CD4-positive, alpha-beta memory T cell (primary cell): ENCODE measurements around the gene USP47. TPM values are rescaled to one million over a fixed set of nuclear protein-coding genes. Genes with fewer than 3 reads are reported as not detected.

Experiments
- CTCF ChIA-PET: fragments of 350-600 bp; sonication (Branson Sonifier 250); formaldehyde crosslinking; loops from one replicate; lab custom pipeline; 2021; ENCODE audit warnings: inconsistent platforms; ENCODE audit not compliant: partially characterized antibody; lab: Charles Lee
- POLR2A ChIA-PET: fragments of 350-600 bp; sonication (Branson Sonifier 250); formaldehyde crosslinking; loops from one replicate; lab custom pipeline; 2021; ENCODE audit not compliant: partially characterized antibody; lab: Charles Lee
- DNase-seq, 5 donors: peaks; one replicate each; pipeline versions ENCODE4 v3.0.0 to v3.0.0-alpha.2; 2020 to 2022; ENCODE audit warnings: mixed read lengths in 1 of 5
- H3K27ac ChIP-seq: one replicate; pipeline ENCODE4 v1.7.0; 2013; ENCODE audit warnings: low read depth, low read length
- H3K27me3 ChIP-seq: 2 replicates; pipeline ENCODE4 v1.7.0; 2013; ENCODE audit warnings: mild to moderate bottlenecking, low read length, moderate library complexity; ENCODE audit not compliant: insufficient read depth
- H3K36me3 ChIP-seq: 2 replicates; pipeline ENCODE4 v1.7.0; 2013; ENCODE audit warnings: mild to moderate bottlenecking, low read length, moderate library complexity; ENCODE audit not compliant: insufficient read depth
- H3K4me1 ChIP-seq: 2 replicates; pipeline ENCODE4 v1.7.0; 2013; ENCODE audit warnings: mild to moderate bottlenecking, low read length, moderate library complexity; ENCODE audit not compliant: insufficient read depth
- H3K4me3 ChIP-seq, 2 donors: one replicate each; pipeline ENCODE4 v1.7.0; 2013; ENCODE audit warnings: low read length in 2 of 2, mild to moderate bottlenecking in 1 of 2
- H3K9me3 ChIP-seq, 2 donors: one replicate each; pipeline ENCODE4 v1.7.0; 2013; ENCODE audit warnings: low read length in 2 of 2, control low read depth in 1 of 2; ENCODE audit not compliant: control insufficient read depth in 1 of 2
- H3K27ac Mint-ChIP-seq, 7 donors: one replicate each; pipeline ENCODE4 v1.8.0; 2020 to 2021; ENCODE audit warnings: mixed read lengths in 7 of 7, mild to moderate bottlenecking in 6 of 7, inconsistent platforms in 3 of 7, moderate library complexity in 3 of 7
- H3K27me3 Mint-ChIP-seq, 2 donors: one replicate each; pipeline ENCODE4 v1.8.0; 2020 to 2021; ENCODE audit warnings: mixed read lengths in 2 of 2
- H3K36me3 Mint-ChIP-seq, 2 donors: one replicate each; pipeline ENCODE4 v1.8.0; 2020 to 2021; ENCODE audit warnings: mixed read lengths in 2 of 2, inconsistent platforms in 1 of 2, mild to moderate bottlenecking in 1 of 2
- H3K4me1 Mint-ChIP-seq, 4 donors: one replicate each; pipeline ENCODE4 v1.8.0; 2020 to 2021; ENCODE audit warnings: mixed read lengths in 4 of 4, mild to moderate bottlenecking in 1 of 4
- H3K4me3 Mint-ChIP-seq, 8 donors: one replicate each; pipeline ENCODE4 v1.8.0; 2020 to 2021; ENCODE audit warnings: mixed read lengths in 8 of 8, mild to moderate bottlenecking in 7 of 8, moderate library complexity in 6 of 8, inconsistent platforms in 3 of 8
- H3K9me3 Mint-ChIP-seq, 8 donors: one replicate each; pipeline ENCODE4 v1.8.0; 2020 to 2021; ENCODE audit warnings: mixed read lengths in 8 of 8, mild to moderate bottlenecking in 5 of 8, inconsistent platforms in 3 of 8, moderate library complexity in 1 of 8
- intact Hi-C: fragments of 100-400 bp; cut with micrococcal nuclease; formaldehyde crosslinking; loops from one replicate; pipeline ENCODE4 v1.15.1; 2023
- polyA plus RNA-seq, 2 donors: library from polyadenylated mRNA; unstranded; fragments of 300-500 nt; fragmentation: Illumina TruSeq; gene quantifications; one replicate each; pipeline ENCODE4 v1.2.3, GENCODE V29; 2021
- total RNA-seq, 2 experiments: library from RNA; stranded (reverse); gene quantifications; one replicate each; pipeline ENCODE4 v1.2.3, GENCODE V29; 2021

The USP47 gene
- total and polyA plus RNA-seq, 4 experiments from 2014 or later: 43.7 to 65.9 (median 56.9) TPM

DNA sequence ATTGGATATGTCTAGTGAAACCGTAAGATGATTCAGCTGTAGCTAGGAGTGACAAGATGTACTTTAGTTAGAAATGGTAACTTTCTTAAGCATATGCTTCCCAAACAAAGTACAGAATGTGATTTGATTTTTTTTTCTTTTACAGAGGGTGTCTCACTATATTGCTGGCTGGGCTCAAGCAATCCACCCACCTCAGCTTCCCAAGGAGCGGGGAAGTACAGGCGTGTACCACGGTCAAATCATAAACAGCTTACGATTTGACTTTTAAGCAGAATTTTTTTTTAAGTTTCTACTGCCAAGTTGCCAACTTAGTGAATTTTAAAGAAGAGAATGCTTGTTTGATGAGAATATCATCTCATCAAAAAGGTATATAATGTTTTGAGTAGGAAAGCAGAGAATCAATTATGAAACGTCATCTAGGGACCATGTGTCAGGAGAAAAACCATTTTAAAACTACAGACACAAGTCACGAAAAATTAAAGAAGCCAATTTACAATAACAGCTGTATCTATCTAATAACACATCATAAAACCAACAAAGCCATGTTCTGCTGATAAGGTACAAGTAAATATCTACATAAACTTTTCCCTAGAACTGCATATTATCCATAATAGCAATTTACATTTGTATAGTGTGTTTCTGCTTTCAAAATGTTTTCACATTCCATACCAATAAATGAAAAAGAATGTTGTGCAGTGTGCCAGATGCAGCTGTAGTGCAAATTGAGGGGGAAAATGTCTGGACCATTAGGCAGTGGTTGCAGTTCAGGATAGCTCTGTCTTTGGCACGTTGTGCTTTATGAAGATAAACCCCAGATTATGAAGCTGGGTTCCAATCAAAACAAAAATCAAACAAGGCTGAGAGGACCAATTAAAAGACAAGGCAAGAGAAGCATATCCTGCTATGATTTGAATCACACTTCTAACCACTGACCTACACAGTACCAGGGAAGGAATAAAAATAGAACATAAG is 33.7 kb upstream of the USP47 start:
- no peak overlapping the region for H3K4me3 Mint-ChIP-seq
- H3K27ac Mint-ChIP-seq: no peak overlapping the region
- H3K9me3 ChIP-seq: no peaks in the 10 kb centered on the region
- H3K27me3 ChIP-seq: no peaks in the 10 kb centered on the region
- H3K27me3 Mint-ChIP-seq: peaks cover 6 to 8% of the 10 kb centered on the region in 2 donors
- no peak overlapping the region for H3K4me3 ChIP-seq
- H3K4me1 Mint-ChIP-seq: no peaks in the 10 kb centered on the region
- intact Hi-C loops: no loop called here
- POLR2A ChIA-PET: no interaction called here
- H3K27ac ChIP-seq: no peak overlapping the region
- CTCF ChIA-PET: interaction anchor here (0.8 to 1.6 kb wide), 6 partner anchors 10 to 236 kb away, joined by 3 to 8 read pairs (median 3); no protein-coding TSS in a partner anchor
- no peaks in the 10 kb centered on the region for H3K4me1 ChIP-seq
- no peak for DNase-seq
- H3K9me3 Mint-ChIP-seq: peaks cover 0 to 9% (median 2%) of the 10 kb centered on the region in 8 donors
- H3K36me3 ChIP-seq: no peaks in the 10 kb centered on the region
- no peaks in the 10 kb centered on the region for H3K36me3 Mint-ChIP-seq

- peaks cover 0 to 9% (median 2%) of the 10 kb centered on the region in 8 donors for H3K9me3 Mint-ChIP-seq
- H3K4me1 ChIP-seq: no peaks in the 10 kb centered on the region
- ChIA-PET POLR2A (no interaction called here), CTCF (interaction anchor here (1.4 kb wide), 1 partner anchor 11 kb away, joined by 3 read pairs; no protein-coding TSS in a partner anchor)
- H3K27me3 Mint-ChIP-seq: peaks cover 4 to 5% of the 10 kb centered on the region in 2 donors
- DNase-seq: no peak
- H3K27me3 ChIP-seq: no peaks in the 10 kb centered on the region
- H3K27ac Mint-ChIP-seq: no peak overlapping the region
- no peak overlapping the region for H3K4me3 ChIP-seq
- intact Hi-C loops: no loop called here
- H3K36me3 ChIP-seq: no peaks in the 10 kb centered on the region
- H3K36me3 Mint-ChIP-seq: no peaks in the 10 kb centered on the region
- H3K27ac ChIP-seq: no peak overlapping the region
- no peaks in the 10 kb centered on the region for H3K4me1 Mint-ChIP-seq
- no peak overlapping the region for H3K4me3 Mint-ChIP-seq
- no peaks in the 10 kb centered on the region for H3K9me3 ChIP-seq
Measured at GRCh38 chr11:11808992-11809615, 32.7 kb upstream of the USP47 start.

DNA sequence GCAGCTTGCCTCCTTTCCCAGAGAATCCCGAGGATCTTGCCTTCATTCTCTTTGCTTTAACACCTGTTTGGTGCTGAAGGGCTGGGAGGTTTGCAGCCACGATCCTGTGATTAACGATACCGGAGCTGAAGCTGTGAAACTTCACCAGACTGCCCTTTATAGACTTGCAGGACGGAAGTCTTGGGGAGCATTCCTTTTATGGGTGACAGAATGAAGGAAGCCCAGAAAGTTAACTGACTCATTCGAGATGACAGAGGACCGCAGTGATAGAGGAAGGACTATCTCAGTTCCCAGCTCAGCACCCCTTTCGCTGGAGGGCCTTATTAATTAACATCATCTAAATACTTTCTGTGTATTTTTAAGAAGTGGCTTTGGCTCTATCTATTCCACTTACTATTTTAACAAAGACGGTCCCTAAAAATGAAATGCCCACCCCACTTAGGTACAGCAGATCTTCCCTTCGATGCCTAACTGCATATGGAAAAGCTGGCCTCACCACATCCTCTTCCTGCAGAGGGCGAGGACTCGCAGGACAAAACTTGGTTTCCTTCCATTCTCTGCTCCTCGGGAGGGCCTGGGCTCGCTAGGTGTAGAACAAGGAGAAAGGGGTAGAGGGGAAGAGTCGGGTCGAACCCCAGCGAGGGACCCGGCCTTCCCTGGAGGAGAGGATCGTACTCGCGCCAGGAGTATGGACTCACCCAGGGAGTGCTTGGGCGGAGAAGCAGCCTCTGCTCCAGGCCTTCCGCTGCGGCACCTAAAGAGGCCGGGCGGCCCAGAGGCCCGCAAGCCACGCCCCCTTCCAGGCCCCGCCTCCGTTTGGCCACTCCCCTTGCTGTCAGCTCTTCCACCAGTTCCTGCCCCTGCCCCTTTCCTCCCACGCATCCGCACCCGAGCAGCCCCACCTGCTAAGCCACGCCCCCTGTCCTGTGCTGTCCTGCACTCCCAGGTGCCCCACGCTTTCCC is 30.7 kb upstream of the USP47 start:
- Mint-ChIP-seq H3K27me3 (peaks cover 4 to 5% of the 10 kb centered on the region in 2 donors), H3K36me3 (no peaks in the 10 kb centered on the region), H3K4me1 (no peaks in the 10 kb centered on the region), H3K4me3 (no peak overlapping the region), H3K27ac (no peak overlapping the region), H3K9me3 (no peaks in the 10 kb centered on the region)
- POLR2A ChIA-PET: interaction anchor here (1.2 kb wide), 1 partner anchor 10 kb away, joined by 3 read pairs; no protein-coding TSS in a partner anchor
- H3K4me1 ChIP-seq: no peaks in the 10 kb centered on the region
- CTCF ChIA-PET: interaction anchor here (1.0 kb wide), 1 partner anchor 467 kb away, joined by 3 read pairs; no protein-coding TSS in a partner anchor
- DNase-seq: peak in 1 of 5 donors; percentile 29
- H3K27me3 ChIP-seq: no peaks in the 10 kb centered on the region
- no peaks in the 10 kb centered on the region for H3K9me3 ChIP-seq
- no peak overlapping the region for H3K4me3 ChIP-seq
- no peaks in the 10 kb centered on the region for H3K36me3 ChIP-seq
- no peak overlapping the region for H3K27ac ChIP-seq
- intact Hi-C loops: no loop called here

GRCh38 chr11:11813288-11813962 is 28.3 kb upstream of the USP47 start:
- intact Hi-C loops: no loop called here
- CTCF ChIA-PET: interaction anchor here (1.0 to 1.3 kb wide), 2 partner anchors 15 to 36 kb away, joined by 3 to 6 read pairs; no protein-coding TSS in a partner anchor
- no peaks in the 10 kb centered on the region for H3K4me1 Mint-ChIP-seq

GRCh38 chr11:11814614-11815452 is 26.9 kb upstream of the USP47 start:
- CTCF ChIA-PET: no interaction called here
- POLR2A ChIA-PET: no interaction called here
- no peak overlapping the region for H3K27ac ChIP-seq

More at GRCh38 chr11:11813288-11813962, 28.3 kb upstream of the USP47 start:
- H3K4me3 ChIP-seq: no peak overlapping the region
- H3K36me3 ChIP-seq: no peaks in the 10 kb centered on the region
- no peak overlapping the region for H3K27ac Mint-ChIP-seq
- H3K4me3 Mint-ChIP-seq: no peak overlapping the region
- H3K9me3 ChIP-seq: no peaks in the 10 kb centered on the region
- H3K36me3 Mint-ChIP-seq: no peaks in the 10 kb centered on the region
- H3K27me3 ChIP-seq: no peaks in the 10 kb centered on the region
- no peak overlapping the region for H3K27ac ChIP-seq
- no peak for DNase-seq
- no peaks in the 10 kb centered on the region for H3K4me1 ChIP-seq
- H3K27me3 Mint-ChIP-seq: peaks cover 2 to 4% of the 10 kb centered on the region in 2 donors
- H3K9me3 Mint-ChIP-seq: no peaks in the 10 kb centered on the region
- POLR2A ChIA-PET: no interaction called here

More at GRCh38 chr11:11814614-11815452, 26.9 kb upstream of the USP47 start:
- no peaks in the 10 kb centered on the region for H3K4me1 ChIP-seq
- H3K4me3 Mint-ChIP-seq: no peak overlapping the region
- H3K9me3 Mint-ChIP-seq: no peaks in the 10 kb centered on the region
- H3K27me3 Mint-ChIP-seq: peaks cover under 1 to 2% of the 10 kb centered on the region in 2 donors
- H3K27ac Mint-ChIP-seq: no peak overlapping the region
- no peak for DNase-seq
- no peaks in the 10 kb centered on the region for H3K9me3 ChIP-seq
- H3K27me3 ChIP-seq: no peaks in the 10 kb centered on the region
- H3K4me1 Mint-ChIP-seq: no peaks in the 10 kb centered on the region
- intact Hi-C loops: no loop called here
- no peaks in the 10 kb centered on the region for H3K36me3 ChIP-seq
- no peak overlapping the region for H3K4me3 ChIP-seq
- no peaks in the 10 kb centered on the region for H3K36me3 Mint-ChIP-seq
